ENCODE measurements around the gene RUFY3. TPM values are rescaled to one million over a fixed set of nuclear protein-coding genes. Genes with fewer than 3 reads are reported as not detected.

Gene RUFY3
- total and polyA plus RNA-seq, 9 of the 15 experiments (the other 6 are each of a cell fraction or from before 2014, with no cell fraction given): 4.2 to 31.1 (median 21.5) TPM

- H4K20me1 ChIP-seq (replicated peaks; ENCODE audit: control insufficient read depth, insufficient read depth, low read length): peaks cover 13% of the 10 kb centered on the region
- H3K4me3 ChIP-seq: no peak overlapping the region
- no peak for TF ChIP-seq ZNF124 (CRISPR knock-in tag; IDR thresholded peaks at IDR 0.05)
- TF ChIP-seq FOXO4 (CRISPR knock-in tag; IDR thresholded peaks at IDR 0.05): no peak
- no peak for TF ChIP-seq KDM5B (IDR thresholded peaks at IDR 0.05; ENCODE audit: insufficient replicate concordance, low read depth, low read length)
- TF ChIP-seq CHD2 (IDR thresholded peaks at IDR 0.05; ENCODE audit: low read depth, low read length): no peak
- no peak for TF ChIP-seq KAT8 (IDR thresholded peaks at IDR 0.05; ENCODE audit: low read depth)
- no peak for TF ChIP-seq FOSL1 (tag; conservative IDR thresholded peaks at IDR 0.05)
- no peak for TF ChIP-seq PHB2 (IDR thresholded peaks at IDR 0.05; ENCODE audit: low read depth)
- no peak for TF ChIP-seq TAF1 (IDR thresholded peaks at IDR 0.05; ENCODE audit: control insufficient read depth, extremely low read depth, insufficient read depth, low read length, severe bottlenecking)
- no peak for TF ChIP-seq MBD2 (IDR thresholded peaks at IDR 0.05; ENCODE audit: borderline replicate concordance, low read depth)
- POLR2A ChIA-PET: no interaction called here
- ATAC-seq (no peak), FAIRE-seq (no peak), DNase-seq (ENCODE audit: extremely low read depth in 1 of 4, low spot score in 3 of 4) (no peak)
- no TSS peak for BruUV-seq (replicated peaks)
- H3K9me1 ChIP-seq (ENCODE audit: control insufficient read depth, insufficient read depth, low read length): peaks cover 8% of the 10 kb centered on the region
- no peak overlapping the region for H3K9ac ChIP-seq (ENCODE audit: insufficient read depth in 1 of 2, low read depth in 2 of 2, low read length in 2 of 2)
- H3K36me3 ChIP-seq (ENCODE audit: control insufficient read depth, insufficient read depth, low read length): peaks cover 10% of the 10 kb centered on the region; the same call in 2 of the 3 replicates
- CTCF ChIA-PET (ENCODE audit: low intra/inter-chr PET ratio): no interaction called here
- peaks cover 13 to 18% of the 10 kb centered on the region in 2 experiments for H3K4me1 ChIP-seq (replicated peaks in 1 of 2; ENCODE audit: control insufficient read depth in 2 of 2, insufficient read depth in 2 of 2, low read length in 2 of 2)
- H3K79me2 ChIP-seq (ENCODE audit: control insufficient read depth, insufficient read depth, low read length): peaks cover 35% of the 10 kb centered on the region
- no peaks in the 10 kb centered on the region for H3K9me3 ChIP-seq (replicated peaks; ENCODE audit: control insufficient read depth, insufficient read depth, low read depth, low read length)
- in situ Hi-C loops (cut with MboI) (no loop called here), intact Hi-C loops (cut with micrococcal nuclease) (no loop called here)
- no peak overlapping the region for H3K4me2 ChIP-seq (ENCODE audit: insufficient read depth, low read length)
- H3K27me3 ChIP-seq (ENCODE audit: control insufficient read depth in 2 of 2, insufficient read depth in 2 of 2, low read length in 2 of 2): no peaks in the 10 kb centered on the region
- no peak overlapping the region for H2AFZ ChIP-seq (ENCODE audit: low read depth, low read length)
- no peak overlapping the region for H3K27ac ChIP-seq (ENCODE audit: extremely low read depth, low read depth, low read length)
Observed at GRCh38 chr4:70841211-70841610, 119.4 kb downstream of the RUFY3 start.

Data from K562 (cell line).